Activated CD4-positive, alpha-beta T cell treated with anti-CD3 and anti-CD28 coated beads, Interleukin-2, amount 10 ng/mL, durations not matched to agents 24 days and 14 days (primary cell): ENCODE data around the gene COMMD8. TPM values are rescaled to one million over a fixed set of nuclear protein-coding genes. Genes with fewer than 3 reads are reported as not detected.

Source experiments
- total RNA-seq: library from RNA; stranded (reverse); gene quantifications from 2 replicates; pipeline ENCODE4 v1.2.3, GENCODE V29; 2022

COMMD8 gene
- total RNA-seq, 1 donor from 2014 or later, result 17.6 TPM

Other genes starting within 250 kb of the COMMD8 start
- 0.71 and 1.3 TPM in 2 replicates for gene ATP10D, start 21.6 kb upstream of the COMMD8 start, total RNA-seq